Muscle of back (tissue), 13 donors: ENCODE measurements around the gene DIPK1B. TPM values are rescaled to one million over a fixed set of nuclear protein-coding genes. Genes with fewer than 3 reads are reported as not detected.

ENCODE experiments used
- DNase-seq, 3 donors: peaks; one replicate each; pipeline versions ENCODE4 v3.0.0 to v3.0.0-alpha.2; 2013
- long read RNA-seq, 9 donors: transcript quantifications; one replicate each; lab custom pipeline, GENCODE V29; 2026
- polyA plus RNA-seq, 10 donors: library from polyadenylated mRNA; unstranded; fragments of 120-200 nt; gene quantifications; one replicate each; pipeline ENCODE4 v1.2.1, GENCODE V29; 2013; ENCODE audit not compliant: insufficient read length in 10 of 10

Gene DIPK1B
- 10 to 100 TPM; 12.0 to 23.5 (median 15.4) TPM for polyA plus RNA-seq
- long read RNA-seq, donor 1, transcript FAM69B-202 (5 exons, 1,668 nt) = major isoform, 8 of 149 reads
- long read RNA-seq, donor 1, partial matches to known transcripts = 45 of 149 reads
- long read RNA-seq, donor 1, other reads (novel, unspliced or antisense) = 96 of 149 reads
- long read RNA-seq, donor 2, transcript FAM69B-202 (5 exons, 1,668 nt) = major isoform, 5 of 6 reads
- long read RNA-seq, donor 2, partial matches to known transcripts = 0 of 6 reads
- long read RNA-seq, donor 2, other reads (novel, unspliced or antisense) = 0 of 6 reads
- long read RNA-seq, donor 3 = 0 reads
- long read RNA-seq, donor 4, transcript FAM69B-202 (5 exons, 1,668 nt) = major isoform, 7 of 7 reads
- long read RNA-seq, donor 4, partial matches to known transcripts = 0 of 7 reads
- long read RNA-seq, donor 4, other reads (novel, unspliced or antisense) = 0 of 7 reads
- long read RNA-seq, donor 5, transcript FAM69B-202 (5 exons, 1,668 nt) = major isoform, 15 of 211 reads
- long read RNA-seq, donor 5, partial matches to known transcripts = 164 of 211 reads
- long read RNA-seq, donor 5, other reads (novel, unspliced or antisense) = 32 of 211 reads
- long read RNA-seq, donor 6, transcript FAM69B-202 (5 exons, 1,668 nt) = major isoform, 6 of 6 reads
- long read RNA-seq, donor 6, partial matches to known transcripts = 0 of 6 reads
- long read RNA-seq, donor 6, other reads (novel, unspliced or antisense) = 0 of 6 reads
- long read RNA-seq, donor 7, transcript FAM69B-202 (5 exons, 1,668 nt) = major isoform, 6 of 6 reads
- long read RNA-seq, donor 7, partial matches to known transcripts = 0 of 6 reads
- long read RNA-seq, donor 7, other reads (novel, unspliced or antisense) = 0 of 6 reads
- long read RNA-seq, donor 8, transcript FAM69B-202 (5 exons, 1,668 nt) = major isoform, 12 of 12 reads
- long read RNA-seq, donor 8, partial matches to known transcripts = 0 of 12 reads
- long read RNA-seq, donor 8, other reads (novel, unspliced or antisense) = 0 of 12 reads
- long read RNA-seq, donor 9, partial matches to known transcripts = 0 of 3 reads
- long read RNA-seq, donor 9, other reads (novel, unspliced or antisense) = 0 of 3 reads

DNA sequence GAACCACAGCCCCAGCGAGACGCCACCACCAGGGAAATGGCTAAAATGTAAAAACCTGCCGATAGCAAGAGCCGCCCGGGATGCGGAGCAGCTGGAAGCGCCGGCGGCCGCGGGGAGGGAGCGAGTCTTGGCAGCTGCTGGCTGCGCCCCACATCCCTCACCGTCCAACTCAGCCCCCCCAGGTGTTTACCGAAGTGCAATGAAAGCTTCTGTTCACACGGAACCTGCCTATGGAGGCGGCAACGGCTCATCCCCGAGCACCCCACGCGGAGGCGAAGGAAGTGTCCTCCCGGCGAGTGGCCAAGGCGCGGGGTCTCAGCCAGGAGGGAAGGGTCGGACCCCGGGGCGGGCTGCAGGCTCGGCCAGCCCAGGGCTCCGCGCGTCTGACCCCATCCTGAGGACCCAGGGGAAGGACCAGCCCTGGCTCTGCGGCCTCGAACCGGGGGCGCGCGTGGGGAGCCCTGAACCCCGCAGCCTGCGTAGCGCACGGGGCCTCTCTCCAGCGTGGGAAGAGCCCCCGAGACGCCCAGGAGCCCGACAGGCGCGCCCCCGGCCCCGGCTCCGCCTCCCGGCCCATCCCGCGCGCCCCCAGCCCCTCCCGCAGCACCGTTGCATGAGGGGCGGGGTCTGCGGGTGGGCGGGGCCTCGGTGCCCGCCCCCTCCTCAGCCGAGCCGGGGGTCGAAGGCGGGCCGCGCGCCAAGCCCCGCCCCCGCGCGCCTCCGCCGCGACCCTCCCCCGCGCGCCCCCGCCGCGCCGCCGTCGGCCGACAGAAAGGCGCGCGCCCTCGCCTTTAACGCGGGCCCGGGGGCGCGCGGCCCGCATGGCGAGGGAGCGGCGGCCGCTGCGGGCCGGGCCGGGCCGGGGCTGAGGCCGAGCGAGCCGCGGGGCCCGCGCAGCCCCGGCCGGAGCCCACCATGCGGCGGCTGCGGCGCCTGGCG, at the start of gene DIPK1B:
TSS of gene DIPK1B (plus strand) at position 822 of the 939 bp plus-strand sequence. CDS start at position 916, 94 bp downstream.
- DNase-seq = peak in 1 of 3 donors; percentile 80

DNA sequence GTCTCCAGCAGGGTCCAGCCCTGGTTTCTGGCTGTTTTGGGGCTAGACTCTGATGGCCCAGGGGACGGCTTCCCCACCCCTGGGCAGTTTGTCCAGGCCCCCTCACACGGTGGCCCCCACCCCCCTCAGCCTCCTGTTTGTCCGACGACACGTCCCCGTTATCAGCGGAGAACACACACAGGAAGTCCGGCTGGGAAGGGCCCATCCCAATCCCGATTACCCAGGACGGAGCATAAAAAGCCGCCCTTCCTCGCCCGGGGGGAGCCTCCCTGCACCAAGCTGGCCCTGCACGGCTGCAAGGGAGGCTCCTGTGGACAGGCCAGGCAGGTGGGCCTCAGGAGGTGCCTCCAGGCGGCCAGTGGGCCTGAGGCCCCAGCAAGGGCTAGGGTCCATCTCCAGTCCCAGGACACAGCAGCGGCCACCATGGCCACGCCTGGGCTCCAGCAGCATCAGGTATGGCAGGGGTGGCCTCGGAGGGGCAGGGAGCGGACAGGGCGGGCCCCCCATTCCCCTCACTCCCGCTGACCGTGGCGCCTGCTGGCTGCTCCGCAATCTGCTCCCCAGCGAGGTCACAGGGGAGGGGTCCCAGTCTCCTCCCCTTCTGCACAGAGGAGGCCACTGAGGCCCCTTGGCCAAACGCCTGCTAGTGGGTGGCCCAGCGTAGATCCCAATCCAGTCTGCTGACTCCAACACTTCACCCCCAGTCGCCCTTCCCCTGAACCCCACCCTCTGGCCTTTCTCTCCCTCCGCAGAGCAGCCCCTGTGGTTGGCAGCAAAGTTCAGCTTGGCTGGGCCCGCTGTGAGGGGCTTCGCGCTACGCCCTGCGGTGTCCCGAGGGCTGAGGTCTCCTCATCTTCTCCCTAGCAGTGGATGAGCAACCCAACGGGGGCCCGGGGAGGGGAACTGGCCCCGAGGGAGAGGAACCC, 49.5 kb upstream of the DIPK1B start, which contains the start of gene EGFL7:
TSS of gene EGFL7 (plus strand) at position 261 of the 926 bp plus-strand sequence. CDS start 5,367 bp downstream, outside the sequence.
- DNase-seq = no peak

DNA sequence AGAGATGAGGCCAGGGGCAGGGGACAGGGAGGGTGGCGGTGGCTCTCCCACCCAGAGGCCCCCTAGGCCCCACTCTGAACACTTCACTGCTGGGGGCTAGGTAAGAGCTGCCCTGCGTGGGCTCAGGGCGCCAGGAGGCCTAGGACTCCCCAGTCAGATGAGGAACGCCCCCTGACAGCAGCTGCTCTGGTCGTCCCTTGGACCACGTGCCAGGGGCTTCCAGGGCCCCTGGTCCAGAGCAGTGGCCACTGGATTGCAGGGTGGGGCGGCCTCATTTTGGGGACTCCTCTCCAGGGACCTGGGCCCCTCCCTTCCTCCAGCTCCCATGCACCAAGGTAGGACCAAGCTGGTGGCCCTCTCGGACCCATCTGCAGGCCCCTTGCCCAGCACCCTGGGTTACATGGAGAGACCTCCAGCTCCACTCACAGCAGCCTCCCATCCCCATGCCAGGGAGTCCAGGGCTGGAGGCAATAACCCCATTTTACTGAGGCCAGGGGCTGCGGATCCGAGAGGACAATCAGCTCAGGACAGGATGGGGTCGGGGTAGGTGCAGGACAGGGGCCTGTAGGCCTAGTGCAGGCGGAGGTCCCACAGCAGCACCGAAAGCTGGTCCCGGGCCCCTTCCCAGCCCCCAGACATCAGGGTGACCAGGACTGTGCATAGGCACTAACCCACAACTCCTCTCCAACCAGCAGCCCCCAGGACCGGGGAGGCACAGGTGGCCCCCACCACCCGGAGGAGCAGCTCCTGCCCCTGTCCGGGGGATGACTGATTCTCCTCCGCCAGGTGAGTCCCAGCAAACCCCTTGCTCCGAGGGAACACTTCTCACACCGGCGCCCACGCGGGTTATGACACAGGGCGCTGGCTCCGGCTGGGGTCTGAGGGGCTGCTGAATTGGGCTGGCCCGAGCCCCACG, 48.1 kb upstream of the DIPK1B start:
- no peak for DNase-seq

DNA sequence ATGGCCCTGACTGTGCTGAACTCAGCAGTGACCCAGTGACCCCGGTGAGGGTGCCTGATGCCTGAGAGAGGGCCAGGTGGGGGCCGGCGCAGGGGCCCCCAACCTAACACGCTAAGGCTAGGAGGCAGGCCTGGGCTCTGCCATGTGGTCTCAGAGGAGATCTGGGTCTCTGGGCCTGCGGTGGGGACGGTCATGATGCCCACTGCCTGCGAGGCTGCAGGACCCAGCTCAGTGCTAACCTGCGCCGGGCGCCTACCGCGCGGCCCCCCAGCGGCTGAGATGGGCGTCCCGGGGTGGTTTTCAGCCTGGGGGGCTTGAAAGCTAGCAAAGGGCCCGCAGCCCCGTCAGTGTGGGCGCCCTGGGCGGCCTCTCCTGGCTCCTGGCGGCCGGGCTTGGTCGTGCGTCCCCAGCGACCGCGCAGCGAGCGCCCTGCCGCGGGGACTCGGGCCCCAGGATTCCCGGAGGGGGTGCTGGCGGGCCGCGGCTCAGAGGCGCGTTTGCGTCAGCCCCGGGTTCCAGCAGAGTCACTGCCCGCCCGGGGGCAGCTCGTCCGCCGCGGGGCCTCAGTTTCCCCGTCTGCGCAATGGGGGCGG, 47.2 kb upstream of the DIPK1B start:
- DNase-seq = no peak

DNA sequence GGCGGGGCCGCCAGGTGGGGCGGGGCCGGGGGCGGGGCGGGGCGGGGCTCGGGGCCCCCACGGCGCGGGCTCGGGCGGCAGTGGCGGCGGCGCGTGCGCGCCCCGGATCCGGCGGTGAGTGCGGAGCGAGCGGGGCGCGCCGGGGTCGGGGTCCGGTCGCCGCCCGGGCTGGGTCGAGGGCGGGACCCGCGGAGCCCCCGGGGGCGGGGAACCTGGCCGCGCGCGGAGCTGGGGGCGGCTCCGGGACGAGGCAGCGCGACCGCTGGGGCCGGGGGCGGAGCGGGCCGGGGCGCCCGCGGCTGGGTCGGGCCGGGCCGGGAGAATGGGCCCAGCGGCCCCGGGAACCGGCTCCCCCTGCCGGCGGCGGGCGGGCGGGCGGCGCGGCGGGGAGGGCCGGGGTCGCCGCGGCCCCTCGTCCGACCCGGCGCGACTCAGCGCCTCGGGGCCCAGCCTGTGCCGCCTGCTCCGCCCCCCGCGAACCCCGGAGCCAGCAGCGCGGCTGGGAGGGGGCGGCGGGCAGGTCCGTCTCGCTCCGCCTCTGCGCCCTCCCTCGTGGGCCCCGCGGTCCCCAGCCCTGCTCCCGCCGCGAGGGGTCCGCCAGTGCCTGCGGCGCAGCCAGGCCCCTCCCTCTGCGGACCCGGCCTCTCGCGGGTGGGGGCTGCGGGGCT, 46.5 kb upstream of the DIPK1B start:
- DNase-seq = no peak

DNA sequence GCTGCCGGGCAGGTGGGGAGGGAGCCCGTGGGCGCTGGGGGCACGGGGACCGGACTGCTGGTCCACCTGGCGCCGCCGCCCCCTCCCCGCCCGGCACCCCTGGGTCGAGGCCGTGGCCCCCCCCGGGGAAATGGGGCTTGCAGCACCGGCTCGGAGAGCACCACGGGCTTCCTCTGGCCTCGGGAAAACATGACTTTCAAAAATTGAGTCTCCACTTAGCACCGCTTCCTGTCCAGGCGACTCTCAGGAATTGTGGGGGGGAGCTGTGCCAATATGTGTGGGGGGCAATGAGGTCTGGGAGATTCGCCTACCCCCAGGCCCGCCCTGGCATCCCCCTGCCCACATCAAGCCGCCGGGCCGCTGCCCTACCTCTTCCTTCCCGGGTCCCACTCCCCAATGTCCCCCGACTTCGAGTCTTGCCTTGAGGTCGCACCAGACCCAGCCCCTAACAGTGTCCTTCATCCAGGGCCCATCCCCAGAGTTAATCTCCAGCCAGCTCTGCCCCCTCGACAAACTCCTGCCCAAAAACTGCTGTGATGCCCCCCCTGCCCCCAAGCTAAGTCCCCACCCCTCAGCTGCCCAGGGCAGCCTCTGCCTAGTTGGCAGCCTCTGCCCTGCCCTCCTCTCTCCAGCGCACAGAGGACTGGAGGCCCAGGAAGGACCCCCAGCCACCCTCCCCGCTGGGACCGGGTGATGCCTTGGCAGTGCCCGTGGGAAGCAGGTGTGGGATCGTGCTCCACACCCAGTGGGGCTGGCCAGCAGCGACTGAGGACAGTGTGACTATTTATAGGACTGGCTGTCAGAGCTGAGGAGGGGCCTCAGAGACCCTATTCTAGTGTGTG, 45.8 kb upstream of the DIPK1B start:
- DNase-seq = peak in 1 of 3 donors; percentile 52

DNA sequence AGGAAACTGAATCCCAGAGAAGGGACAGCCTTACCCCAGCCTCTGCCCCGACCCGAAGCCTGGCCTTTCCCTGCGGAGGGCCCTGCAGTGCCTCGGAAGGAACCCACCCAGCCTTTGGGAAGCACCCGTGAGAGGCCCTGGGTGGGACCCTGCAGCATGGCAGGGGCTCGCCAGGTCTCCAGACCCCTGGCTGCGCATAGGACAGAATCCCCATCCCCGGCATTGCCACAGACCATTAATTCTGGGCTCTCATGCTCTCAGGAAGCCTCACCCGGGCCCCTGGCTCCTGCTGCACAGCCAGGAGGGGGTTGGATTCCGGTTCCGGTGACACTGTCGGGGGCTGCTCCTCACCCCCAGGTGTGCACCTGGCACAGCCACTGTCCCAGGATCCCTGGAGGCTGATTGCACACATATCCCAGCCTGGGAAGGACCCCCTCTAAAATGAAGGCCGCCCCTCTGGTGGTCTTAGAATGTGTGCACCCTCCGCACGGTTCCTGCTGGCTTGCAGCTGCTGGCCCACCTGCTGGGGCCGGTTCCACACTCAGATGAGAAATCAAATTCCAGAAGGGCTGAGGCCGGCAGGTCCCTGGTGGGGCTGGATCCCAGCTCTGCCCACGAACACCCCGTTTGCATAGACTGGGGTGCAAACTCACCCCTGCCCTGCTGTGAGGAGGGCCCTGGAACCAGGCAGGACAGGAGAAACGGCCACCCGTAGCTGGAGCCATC, 45.0 kb upstream of the DIPK1B start:
- DNase-seq = no peak

DNA sequence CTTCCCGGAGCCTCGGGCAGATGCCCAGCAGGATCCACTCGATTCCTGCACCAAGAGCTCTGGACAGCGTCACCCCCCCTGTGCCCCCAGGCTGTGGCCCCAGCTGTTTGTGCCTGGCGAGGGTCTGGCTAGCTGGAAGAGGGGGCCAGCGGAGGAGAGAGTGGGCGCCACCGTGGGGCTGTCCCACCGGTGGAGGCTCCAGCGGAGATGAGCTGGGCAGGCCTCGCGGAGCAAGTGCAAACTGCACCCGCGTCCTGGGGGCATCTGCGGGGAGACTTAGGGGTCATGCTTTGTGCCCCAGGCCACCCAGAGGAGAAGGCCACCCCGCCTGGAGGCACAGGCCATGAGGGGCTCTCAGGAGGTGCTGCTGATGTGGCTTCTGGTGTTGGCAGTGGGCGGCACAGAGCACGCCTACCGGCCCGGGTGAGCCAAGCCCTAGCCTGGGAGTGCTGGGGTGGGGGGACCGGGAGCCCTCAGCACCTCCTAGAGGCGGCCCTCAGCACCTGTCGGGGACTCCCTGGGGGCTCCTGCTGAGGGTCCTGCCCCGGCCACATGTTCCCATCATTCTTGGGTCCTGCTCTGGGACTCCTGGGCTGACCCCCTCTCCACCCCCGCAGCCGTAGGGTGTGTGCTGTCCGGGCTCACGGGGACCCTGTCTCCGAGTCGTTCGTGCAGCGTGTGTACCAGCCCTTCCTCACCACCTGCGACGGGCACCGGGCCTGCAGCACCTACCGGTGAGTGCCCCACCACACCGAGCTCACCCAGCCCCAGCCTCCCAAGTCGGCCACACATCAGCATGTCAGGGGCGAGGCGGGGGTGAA, 44.2 kb upstream of the DIPK1B start:
- no peak for DNase-seq

DNA sequence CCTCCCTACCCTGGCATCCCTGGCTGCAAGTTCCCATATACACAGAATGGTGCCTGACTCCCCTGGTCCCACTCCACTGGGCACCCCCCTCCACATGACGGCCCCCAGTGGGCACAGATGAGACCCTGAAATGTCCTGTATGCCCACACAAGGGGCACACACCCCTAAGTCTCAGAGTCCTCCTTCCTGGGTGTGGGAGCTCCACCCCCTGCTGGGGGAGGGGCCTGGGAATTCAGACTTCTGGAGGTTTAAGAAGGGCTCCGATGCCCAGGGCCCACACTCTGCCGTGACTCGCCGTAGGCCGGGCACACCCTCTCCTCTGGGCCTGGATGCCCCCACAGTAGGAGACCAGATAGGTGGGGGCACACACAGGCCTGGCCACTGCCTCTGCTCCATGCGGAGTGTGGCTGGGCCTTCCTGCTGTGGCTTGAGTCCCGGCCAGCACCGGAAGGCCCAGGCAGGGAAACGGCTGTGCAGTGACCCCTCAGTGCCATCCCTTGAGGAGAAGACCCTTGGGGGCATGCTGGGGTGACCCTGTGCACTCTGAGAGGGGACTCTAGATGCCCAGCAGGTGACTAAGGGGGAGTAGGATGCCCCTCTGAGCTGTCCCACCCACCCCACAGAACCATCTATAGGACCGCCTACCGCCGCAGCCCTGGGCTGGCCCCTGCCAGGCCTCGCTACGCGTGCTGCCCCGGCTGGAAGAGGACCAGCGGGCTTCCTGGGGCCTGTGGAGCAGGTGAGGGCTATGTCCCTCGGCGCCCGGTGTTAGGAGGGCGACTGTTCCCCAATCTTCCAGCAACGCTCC, 43.2 kb upstream of the DIPK1B start:
- DNase-seq = no peak

DNA sequence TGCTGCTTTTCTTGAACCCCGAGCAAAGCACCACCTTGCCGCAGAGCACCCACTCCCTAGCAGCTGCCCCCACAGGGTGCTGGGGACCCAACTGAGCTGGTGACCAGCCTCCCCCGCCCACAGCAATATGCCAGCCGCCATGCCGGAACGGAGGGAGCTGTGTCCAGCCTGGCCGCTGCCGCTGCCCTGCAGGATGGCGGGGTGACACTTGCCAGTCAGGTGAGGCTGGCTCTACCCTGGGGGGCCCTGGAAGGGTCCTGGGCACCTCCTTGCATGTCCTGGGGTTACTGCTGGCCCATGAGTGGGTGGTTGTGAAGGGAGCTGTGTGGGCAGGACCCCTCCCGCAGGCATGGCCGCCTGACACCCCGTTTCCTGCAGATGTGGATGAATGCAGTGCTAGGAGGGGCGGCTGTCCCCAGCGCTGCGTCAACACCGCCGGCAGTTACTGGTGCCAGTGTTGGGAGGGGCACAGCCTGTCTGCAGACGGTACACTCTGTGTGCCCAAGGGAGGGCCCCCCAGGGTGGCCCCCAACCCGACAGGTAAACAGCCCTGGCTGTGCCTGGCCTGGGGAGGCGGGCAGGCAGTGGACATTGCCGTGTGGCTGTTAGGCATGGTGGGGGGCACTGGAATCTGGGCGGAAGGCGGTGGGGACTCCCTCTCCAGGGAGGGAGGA, 42.4 kb upstream of the DIPK1B start:
- DNase-seq = no peak

DNA sequence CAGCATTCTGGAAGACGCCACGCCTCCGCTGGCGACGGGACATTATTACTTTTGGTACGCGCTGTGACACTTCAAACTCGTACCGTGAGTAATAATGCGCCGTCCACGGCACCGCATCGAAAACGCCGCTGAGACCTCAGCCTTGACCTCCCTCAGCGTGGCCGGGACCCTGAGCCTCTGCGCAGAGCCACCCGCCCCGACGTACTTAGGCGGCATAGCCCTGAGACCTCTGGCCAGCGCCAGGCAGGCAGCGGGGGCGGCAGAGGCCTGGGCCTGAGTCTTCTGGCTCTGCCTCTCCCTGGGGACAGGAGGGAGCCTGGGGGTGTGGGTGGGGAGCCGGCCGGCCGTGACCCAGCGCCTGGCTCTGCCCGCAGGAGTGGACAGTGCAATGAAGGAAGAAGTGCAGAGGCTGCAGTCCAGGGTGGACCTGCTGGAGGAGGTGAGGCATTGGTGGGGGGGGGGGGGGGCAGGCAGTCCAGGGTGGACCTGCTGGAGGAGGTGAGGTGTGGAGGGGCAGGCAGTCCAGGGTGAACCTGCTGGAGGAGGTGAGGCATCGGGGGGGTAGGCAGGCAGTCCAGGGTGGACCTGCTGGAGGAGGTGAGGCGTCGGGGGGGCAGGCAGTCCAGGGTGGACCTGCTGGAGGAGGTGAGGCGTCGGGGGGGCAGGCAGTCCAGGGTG, 41.7 kb upstream of the DIPK1B start:
- DNase-seq = no peak

DNA sequence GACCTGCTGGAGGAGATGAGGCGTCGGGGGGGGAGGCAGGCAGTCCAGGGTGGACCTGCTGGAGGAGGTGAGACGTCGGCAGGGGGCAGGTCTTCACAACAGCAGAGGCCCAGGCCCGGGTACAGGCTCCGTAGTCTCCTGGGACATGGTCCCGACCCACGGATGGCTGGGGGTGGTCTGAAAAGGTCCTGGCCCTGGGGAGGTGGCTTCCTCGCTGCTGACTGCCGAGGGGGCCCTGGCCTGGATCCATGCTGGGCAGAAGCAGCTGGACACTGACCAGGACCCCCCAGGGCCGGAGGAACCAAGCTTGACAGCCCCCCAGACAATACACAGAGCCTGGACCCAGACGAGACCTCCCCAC, 41.1 kb upstream of the DIPK1B start:
- DNase-seq = no peak
